ENCODE measurements around the gene CRIP1. TPM values are rescaled to one million over a fixed set of nuclear protein-coding genes. Genes with fewer than 3 reads are reported as not detected.

The CRIP1 gene
- polyA plus RNA-seq, 1 donor (not counting 4 experiments of a cell fraction or from before 2014, with no cell fraction given): 1.7 TPM

GRCh38 chr14:105461903-105462302 lies 24.8 kb upstream of the CRIP1 start:
- dilution Hi-C loops (cut with MboI; ENCODE audit: extremely low pct_ligation_motif_present, low sequenced_read_pairs): no loop called here
- FAIRE-seq: no peak
- no peak for DNase-seq (ENCODE audit: low read depth, low spot score)
- H3K79me2 ChIP-seq (ENCODE audit: control insufficient read depth, insufficient read depth, low read length): no peaks in the 10 kb centered on the region
- H3K9me3 ChIP-seq (ENCODE audit: control insufficient read depth, low read depth, low read length): no peaks in the 10 kb centered on the region
- H3K27me3 ChIP-seq (ENCODE audit: control insufficient read depth, extremely low read depth, insufficient read depth, low read length): no peaks in the 10 kb centered on the region
- peaks cover 2 to 34% of the 10 kb centered on the region in 2 experiments for H3K36me3 ChIP-seq (ENCODE audit: control insufficient read depth in 2 of 2, extremely low read depth in 1 of 2, insufficient read depth in 2 of 2, low read length in 2 of 2)
- no peaks in the 10 kb centered on the region for H4K20me1 ChIP-seq (ENCODE audit: control insufficient read depth, extremely low read depth, insufficient read depth, low read length)
- no peaks in the 10 kb centered on the region for H3K9me1 ChIP-seq (ENCODE audit: control insufficient read depth, extremely low read depth, insufficient read depth, low read length)
- H3K27ac ChIP-seq (ENCODE audit: control insufficient read depth, insufficient read depth, low read length): no peak overlapping the region
- H3K4me2 ChIP-seq (ENCODE audit: control insufficient read depth, extremely low read depth, insufficient read depth, low read depth, low read length): no peak overlapping the region
- H2AFZ ChIP-seq (ENCODE audit: control insufficient read depth, low read length): no peak overlapping the region
- H3K4me1 ChIP-seq (ENCODE audit: control insufficient read depth, extremely low read depth, insufficient read depth, low read length): peaks cover 5% of the 10 kb centered on the region
- H3K4me3 ChIP-seq (ENCODE audit: control insufficient read depth in 2 of 3, extremely low read depth in 1 of 3, insufficient read depth in 2 of 3, low read depth in 1 of 3, low read length in 3 of 3): no peak overlapping the region
- no peak overlapping the region for H3K9ac ChIP-seq (ENCODE audit: control insufficient read depth, extremely low read depth, insufficient read depth, low read length)
- TF ChIP-seq CTCF (optimal IDR thresholded peaks at IDR 0.05 in 1 of 3, IDR thresholded peaks at IDR 0.05 in 1 of 3, conservative IDR thresholded peaks at IDR 0.05 in 1 of 3; ENCODE audit: extremely low read depth in 1 of 3, insufficient read depth in 2 of 3, low read length in 3 of 3) (no peak), EZH2 (IDR thresholded peaks at IDR 0.05; ENCODE audit: low read length) (no peak)

GRCh38 chr14:105464501-105464900 lies 22.2 kb upstream of the CRIP1 start:
- Histone ChIP-seq H3K4me1 (ENCODE audit: control insufficient read depth, extremely low read depth, insufficient read depth, low read length) (peaks cover 5% of the 10 kb centered on the region), H3K9ac (ENCODE audit: control insufficient read depth, extremely low read depth, insufficient read depth, low read length) (no peak overlapping the region), H3K79me2 (ENCODE audit: control insufficient read depth, insufficient read depth, low read length) (no peaks in the 10 kb centered on the region), H3K36me3 (ENCODE audit: control insufficient read depth in 2 of 2, extremely low read depth in 1 of 2, insufficient read depth in 2 of 2, low read length in 2 of 2) (peaks cover 2 to 32% of the 10 kb centered on the region in 2 experiments), H3K9me3 (ENCODE audit: control insufficient read depth, low read depth, low read length) (no peaks in the 10 kb centered on the region), H3K27me3 (ENCODE audit: control insufficient read depth, extremely low read depth, insufficient read depth, low read length) (no peaks in the 10 kb centered on the region), H3K4me3 (ENCODE audit: control insufficient read depth in 2 of 3, extremely low read depth in 1 of 3, insufficient read depth in 2 of 3, low read depth in 1 of 3, low read length in 3 of 3) (no peak overlapping the region), H3K4me2 (ENCODE audit: control insufficient read depth, extremely low read depth, insufficient read depth, low read depth, low read length) (no peak overlapping the region), H3K27ac (ENCODE audit: control insufficient read depth, insufficient read depth, low read length) (no peak overlapping the region), H3K9me1 (ENCODE audit: control insufficient read depth, extremely low read depth, insufficient read depth, low read length) (no peaks in the 10 kb centered on the region), H4K20me1 (ENCODE audit: control insufficient read depth, extremely low read depth, insufficient read depth, low read length) (no peaks in the 10 kb centered on the region), H2AFZ (ENCODE audit: control insufficient read depth, low read length) (no peak overlapping the region)
- FAIRE-seq: no peak
- no peak for TF ChIP-seq CTCF (optimal IDR thresholded peaks at IDR 0.05 in 1 of 3, IDR thresholded peaks at IDR 0.05 in 1 of 3, conservative IDR thresholded peaks at IDR 0.05 in 1 of 3; ENCODE audit: extremely low read depth in 1 of 3, insufficient read depth in 2 of 3, low read length in 3 of 3)
- TF ChIP-seq EZH2 (IDR thresholded peaks at IDR 0.05; ENCODE audit: low read length): no peak
- DNase-seq (ENCODE audit: low read depth, low spot score): no peak
- dilution Hi-C loops (cut with MboI; ENCODE audit: extremely low pct_ligation_motif_present, low sequenced_read_pairs): no loop called here

Measured in keratinocyte (primary cell).